ENCODE results near the gene RTEL1.
A peak's percentile ranks its signal among the peaks of the same experiment; 100 is the strongest.
"Not testable (repeated sequence)": the region's sequence is repeated elsewhere in the genome, so short reads cannot be mapped to it uniquely, and the experiment has no call there.

Gene RTEL1

DNA sequence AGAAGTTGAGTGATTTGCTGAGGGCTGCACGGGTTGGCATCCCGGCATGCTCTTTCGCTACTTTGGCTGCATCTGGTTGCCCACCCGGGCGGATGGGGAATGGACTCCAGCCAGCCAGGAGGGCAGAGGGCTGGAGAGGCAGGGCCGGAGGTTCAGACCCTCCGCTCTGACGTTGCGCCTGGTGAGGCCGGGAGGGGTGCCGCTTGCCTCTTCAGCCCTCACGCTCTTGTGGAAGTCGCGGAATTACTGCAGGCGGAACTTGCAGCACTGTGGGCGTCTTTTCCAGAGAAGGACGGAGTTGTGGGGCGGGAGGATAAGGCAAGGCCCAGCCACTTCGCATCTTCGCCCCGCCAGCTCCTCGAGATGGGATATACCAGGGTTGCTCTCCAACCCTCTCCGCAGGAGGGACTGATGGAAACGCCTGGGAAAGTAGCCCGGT lies 656 bp downstream of the RTEL1 start:
- H3K36me3 ChIP-seq (replicated peaks): peaks cover 11% of the 10 kb centered on the region
- TF ChIP-seq CTCF (IDR thresholded peaks at IDR 0.05; ENCODE audit: low read depth, low read length, missing control alignments): no peak
- in situ Hi-C loops (cut with HindIII; ENCODE audit: low pct_ligation_motif_present, low sequenced_read_pairs): no loop called here
- H3K27me3 ChIP-seq (replicated peaks): no peaks in the 10 kb centered on the region
- peak; percentile 20 for DNase-seq
- peak overlapping the region; percentile 30 for H3K27ac ChIP-seq
- peak overlapping the region; percentile 90 for H3K4me3 ChIP-seq (ENCODE audit: low read depth, low read length)

DNA sequence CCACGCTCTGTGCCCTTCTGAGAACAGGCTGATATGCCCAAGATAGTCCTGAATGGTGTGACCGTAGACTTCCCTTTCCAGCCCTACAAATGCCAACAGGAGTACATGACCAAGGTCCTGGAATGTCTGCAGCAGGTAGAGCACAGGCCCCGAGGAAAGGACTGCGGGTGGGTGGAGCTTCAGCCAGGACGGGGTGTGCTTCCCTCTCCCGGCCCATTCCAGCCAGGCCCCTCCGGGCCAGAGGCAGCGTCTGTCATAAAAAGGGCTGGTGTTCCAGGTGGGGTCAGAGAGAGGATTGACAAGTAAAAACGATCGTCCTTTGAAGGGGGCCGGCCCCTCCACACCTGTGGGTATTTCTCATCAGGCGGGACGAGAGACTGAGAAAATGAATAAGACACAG lies 1.3 kb downstream of the RTEL1 start:
- no peak for TF ChIP-seq CTCF (IDR thresholded peaks at IDR 0.05; ENCODE audit: low read depth, low read length, missing control alignments)

GRCh38 chr20:63660174-63660573 lies 2.1 kb downstream of the RTEL1 start:
- in situ Hi-C loops (cut with HindIII; ENCODE audit: low pct_ligation_motif_present, low sequenced_read_pairs); H3K27me3 ChIP-seq (replicated peaks); DNase-seq; H3K27ac ChIP-seq; H3K4me3 ChIP-seq (ENCODE audit: low read depth, low read length): not testable (repeated sequence)
- peaks cover 13% of the 10 kb centered on the region for H3K36me3 ChIP-seq (replicated peaks)

More for the DNA sequence above, 1.3 kb downstream of the RTEL1 start:
- H3K27ac ChIP-seq: no peak overlapping the region
- no peak for DNase-seq
- H3K36me3 ChIP-seq (replicated peaks): peaks cover 12% of the 10 kb centered on the region
- peak overlapping the region; percentile 90 for H3K4me3 ChIP-seq (ENCODE audit: low read depth, low read length)
- in situ Hi-C loops (cut with HindIII; ENCODE audit: low pct_ligation_motif_present, low sequenced_read_pairs): no loop called here
- H3K27me3 ChIP-seq (replicated peaks): no peaks in the 10 kb centered on the region

- peaks cover 15% of the 10 kb centered on the region for H3K36me3 ChIP-seq (replicated peaks)
- no peak for DNase-seq
- H3K27ac ChIP-seq: no peak overlapping the region
Observed at GRCh38 chr20:63660622-63661021, 2.5 kb downstream of the RTEL1 start.

GRCh38 chr20:63661108-63661507 lies 3.0 kb downstream of the RTEL1 start:
- H3K36me3 ChIP-seq (replicated peaks): peaks cover 15% of the 10 kb centered on the region
- no peak overlapping the region for H3K4me3 ChIP-seq (ENCODE audit: low read depth, low read length)
- TF ChIP-seq CTCF (IDR thresholded peaks at IDR 0.05; ENCODE audit: low read depth, low read length, missing control alignments): no peak
- no peak overlapping the region for H3K27ac ChIP-seq
- in situ Hi-C loops (cut with HindIII; ENCODE audit: low pct_ligation_motif_present, low sequenced_read_pairs): no loop called here
- no peaks in the 10 kb centered on the region for H3K27me3 ChIP-seq (replicated peaks)
- DNase-seq: no peak

More at GRCh38 chr20:63660622-63661021, 2.5 kb downstream of the RTEL1 start:
- Histone ChIP-seq H3K4me3 (ENCODE audit: low read depth, low read length) (no peak overlapping the region), H3K27me3 (replicated peaks) (no peaks in the 10 kb centered on the region)
- no peak for TF ChIP-seq CTCF (IDR thresholded peaks at IDR 0.05; ENCODE audit: low read depth, low read length, missing control alignments)
- in situ Hi-C loops (cut with HindIII; ENCODE audit: low pct_ligation_motif_present, low sequenced_read_pairs): no loop called here

DNA sequence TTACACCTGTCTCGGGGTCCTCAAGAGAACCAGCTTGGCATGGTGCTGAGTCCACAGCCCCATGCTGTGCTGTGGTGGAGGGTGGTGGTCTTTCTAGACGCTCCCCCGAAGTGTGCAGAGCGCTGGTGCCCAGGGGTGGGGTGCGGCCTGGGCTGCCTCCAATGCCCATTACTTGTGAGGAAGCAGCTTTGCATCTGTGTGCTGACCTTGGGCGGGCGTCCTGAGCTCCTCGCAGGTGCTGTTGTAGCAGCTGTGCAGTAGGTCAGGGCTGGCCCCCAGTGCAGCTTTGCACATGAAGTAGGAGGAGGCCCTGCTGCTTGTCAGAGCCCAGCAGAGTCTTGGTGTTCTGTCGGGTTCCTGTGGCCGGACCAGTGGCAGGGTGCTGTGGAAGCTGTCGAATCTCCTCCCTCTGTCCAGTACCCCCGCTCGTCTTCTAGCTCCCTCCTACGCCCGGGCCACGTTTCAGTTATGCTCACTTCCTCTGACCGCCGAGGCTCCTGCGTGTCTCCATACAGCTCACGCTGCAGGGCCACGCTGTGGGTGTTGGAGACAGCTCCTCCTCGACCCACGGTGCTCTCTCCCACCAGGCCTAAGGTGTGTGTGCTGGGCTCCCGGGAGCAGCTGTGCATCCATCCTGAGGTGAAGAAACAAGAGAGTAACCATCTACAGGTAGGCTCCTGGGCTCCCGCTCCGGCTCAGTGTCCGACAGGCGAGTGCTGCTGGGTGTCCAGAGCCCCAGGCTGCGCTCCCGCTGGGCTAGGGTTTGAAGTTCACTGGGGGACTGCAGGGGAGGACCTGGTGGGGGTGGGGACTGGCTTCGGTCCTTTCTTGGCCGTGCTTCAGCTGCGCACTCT lies 4.1 kb downstream of the RTEL1 start:
- no peak for DNase-seq
- Histone ChIP-seq H3K27me3 (replicated peaks) (no peaks in the 10 kb centered on the region), H3K4me3 (ENCODE audit: low read depth, low read length) (no peak overlapping the region), H3K36me3 (replicated peaks) (peaks cover 17% of the 10 kb centered on the region), H3K27ac (no peak overlapping the region)
- in situ Hi-C loops (cut with HindIII; ENCODE audit: low pct_ligation_motif_present, low sequenced_read_pairs): no loop called here
- TF ChIP-seq CTCF (IDR thresholded peaks at IDR 0.05; ENCODE audit: low read depth, low read length, missing control alignments): no peak

All from brain microvascular endothelial cell (primary cell).